ENCODE data around the gene PRIM2. TPM values are rescaled to one million over a fixed set of nuclear protein-coding genes. Genes with fewer than 3 reads are reported as not detected.
"Not testable (repeated sequence)": the region's sequence is repeated elsewhere in the genome, so short reads cannot be mapped to it uniquely, and the experiment has no call there.

Gene PRIM2
- total RNA-seq, 4 donors from 2014 or later = 6.0 to 15.0 (median 7.0) TPM

DNA sequence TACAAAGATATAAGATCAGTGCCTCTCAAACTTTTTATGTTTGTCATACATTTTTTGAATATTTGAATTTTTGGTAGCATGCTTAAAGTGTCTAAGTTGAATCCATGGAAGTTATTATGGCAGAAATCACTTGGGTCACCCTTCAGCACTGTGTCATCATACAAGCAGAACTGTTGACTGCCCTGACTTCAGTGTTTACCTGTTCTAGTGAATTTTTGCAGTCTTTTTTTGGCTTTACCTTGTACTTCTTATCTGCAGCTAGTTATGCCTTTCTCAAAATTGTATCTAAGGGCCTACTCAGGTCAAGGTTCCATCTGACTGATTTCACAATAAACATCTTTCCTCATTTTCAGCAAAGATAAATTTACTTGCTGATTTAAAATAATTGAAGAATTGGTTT lies 241.7 kb downstream of the PRIM2 start:
- H3K9me3 ChIP-seq; intact Hi-C loops (cut with DNase I); H3K4me3 ChIP-seq; H3K36me3 ChIP-seq; H3K27me3 ChIP-seq; H3K4me1 ChIP-seq; H3K27ac ChIP-seq (replicated peaks in 1 of 4); DNase-seq (ENCODE audit: extremely low spot score): not testable (repeated sequence)

DNA sequence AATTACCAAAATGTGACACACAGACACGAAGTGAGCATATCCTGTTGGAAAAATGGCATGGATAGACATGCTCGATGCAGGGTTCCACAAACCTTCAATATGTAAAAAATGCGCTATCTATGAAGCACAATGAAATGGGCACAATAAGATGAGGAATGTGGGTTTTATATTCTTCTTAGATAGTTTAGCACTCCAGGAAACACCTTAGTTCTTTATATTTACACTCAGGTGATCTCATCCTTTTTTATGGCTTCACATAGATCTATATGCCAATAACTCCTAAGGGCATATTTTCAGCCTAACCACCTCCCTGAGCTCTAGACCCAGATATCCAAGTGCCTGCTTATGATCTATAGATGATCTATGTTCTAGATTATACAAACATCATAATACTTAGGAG lies 244.8 kb downstream of the PRIM2 start:
- intact Hi-C loops (cut with DNase I); H3K27me3 ChIP-seq; H3K9me3 ChIP-seq; H3K27ac ChIP-seq (replicated peaks in 1 of 4); DNase-seq (ENCODE audit: extremely low spot score); H3K4me3 ChIP-seq; H3K4me1 ChIP-seq; H3K36me3 ChIP-seq: not testable (repeated sequence)
- 95% methylated on average over 3 of the region's 3 CpGs for WGBS

DNA sequence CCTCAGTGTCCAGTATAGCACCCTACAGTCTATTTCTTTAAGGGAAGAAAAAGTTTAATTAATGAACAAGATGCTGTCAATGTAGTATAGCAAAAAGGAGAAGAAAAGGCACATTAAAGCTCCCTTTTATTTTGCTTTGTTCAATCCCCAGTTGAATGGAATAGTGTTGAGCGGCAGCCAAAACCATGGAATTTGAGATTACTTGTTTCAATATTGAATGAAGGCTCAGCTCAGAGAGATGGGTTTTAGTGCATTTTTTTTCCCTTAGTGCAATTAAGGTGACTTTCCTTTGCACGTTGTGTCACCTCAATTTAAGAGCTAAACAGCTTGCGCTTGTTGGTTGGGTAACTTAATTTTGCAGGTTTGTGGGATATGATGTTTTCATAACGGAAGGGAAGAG lies 254.7 kb downstream of the PRIM2 start:
- H3K9me3 ChIP-seq; H3K4me3 ChIP-seq; H3K27ac ChIP-seq (replicated peaks in 1 of 4); H3K27me3 ChIP-seq; DNase-seq (ENCODE audit: extremely low spot score); intact Hi-C loops (cut with DNase I); H3K36me3 ChIP-seq; H3K4me1 ChIP-seq: not testable (repeated sequence)
- 89% methylated on average over 4 of the region's 4 CpGs for WGBS

DNA sequence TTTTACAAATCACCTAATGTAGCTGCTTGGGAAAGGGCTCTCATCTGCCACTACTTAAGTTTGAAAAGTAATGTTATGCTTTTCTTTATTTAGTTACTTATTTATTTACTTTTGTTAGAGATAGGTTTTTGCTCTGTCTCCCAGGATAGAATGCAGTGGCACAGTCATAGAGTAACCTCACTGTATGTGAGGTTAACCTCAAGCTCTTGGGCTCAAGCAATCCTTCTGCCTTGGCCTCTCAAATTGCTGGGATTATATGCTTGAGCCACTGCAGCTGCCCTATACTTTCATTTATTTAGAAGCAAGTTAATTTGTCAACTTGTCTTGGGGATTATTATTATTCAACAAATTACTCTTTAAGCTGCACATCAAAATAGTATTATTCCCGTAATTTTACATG lies 255.4 kb downstream of the PRIM2 start:
- H3K36me3 ChIP-seq; H3K9me3 ChIP-seq; intact Hi-C loops (cut with DNase I); DNase-seq (ENCODE audit: extremely low spot score); H3K27ac ChIP-seq (replicated peaks in 1 of 4); H3K4me1 ChIP-seq; H3K4me3 ChIP-seq; H3K27me3 ChIP-seq: not testable (repeated sequence)
- WGBS = 100% methylated on average over 1 of the region's 1 CpG

DNA sequence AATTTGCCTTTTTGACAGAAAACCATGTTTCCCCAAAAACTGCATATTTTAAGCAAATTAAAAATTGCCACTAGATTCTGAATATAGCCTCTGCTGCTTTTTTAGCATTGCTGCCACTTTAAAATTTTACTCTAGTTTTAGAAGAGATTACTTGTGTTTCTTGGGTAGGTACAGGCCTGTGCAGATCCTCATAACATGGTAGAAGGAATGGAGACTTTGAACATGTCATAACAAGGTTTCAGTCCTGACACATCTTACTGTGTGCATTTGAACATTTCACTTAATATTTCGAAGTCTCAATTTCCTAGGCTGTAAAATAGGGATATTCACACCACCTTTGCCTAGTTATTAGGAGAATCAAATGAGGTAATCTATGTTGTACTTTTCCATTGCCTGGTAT lies 259.6 kb downstream of the PRIM2 start:
- intact Hi-C loops (cut with DNase I); H3K9me3 ChIP-seq; H3K27ac ChIP-seq (replicated peaks in 1 of 4); DNase-seq (ENCODE audit: extremely low spot score); H3K4me1 ChIP-seq; H3K36me3 ChIP-seq; H3K4me3 ChIP-seq; H3K27me3 ChIP-seq: not testable (repeated sequence)
- WGBS = 100% methylated on average over 1 of the region's 1 CpG

DNA sequence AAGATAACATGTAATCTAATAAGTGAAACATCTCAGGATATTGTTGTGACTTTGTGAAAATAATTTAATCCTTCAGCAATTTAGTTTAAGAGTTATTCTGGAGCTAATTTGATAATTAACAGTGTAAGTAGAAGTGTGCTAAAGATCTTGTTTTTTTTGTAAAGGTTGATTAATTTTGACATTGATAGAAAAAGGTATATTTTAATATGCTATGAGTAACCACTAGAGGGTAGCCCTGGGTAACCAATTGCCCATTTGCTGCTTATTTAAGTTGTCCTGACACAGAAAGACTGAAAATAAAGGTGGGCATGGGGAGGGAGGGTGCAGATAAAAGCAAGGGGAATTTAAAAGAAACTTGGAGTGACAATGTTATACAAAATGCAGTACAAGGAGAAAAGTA lies 262.1 kb downstream of the PRIM2 start:
- H3K4me3 ChIP-seq; H3K27me3 ChIP-seq; H3K4me1 ChIP-seq; H3K36me3 ChIP-seq; DNase-seq (ENCODE audit: extremely low spot score); intact Hi-C loops (cut with DNase I); H3K9me3 ChIP-seq; H3K27ac ChIP-seq (replicated peaks in 1 of 4): not testable (repeated sequence)
- TF ChIP-seq, protein P1, sequence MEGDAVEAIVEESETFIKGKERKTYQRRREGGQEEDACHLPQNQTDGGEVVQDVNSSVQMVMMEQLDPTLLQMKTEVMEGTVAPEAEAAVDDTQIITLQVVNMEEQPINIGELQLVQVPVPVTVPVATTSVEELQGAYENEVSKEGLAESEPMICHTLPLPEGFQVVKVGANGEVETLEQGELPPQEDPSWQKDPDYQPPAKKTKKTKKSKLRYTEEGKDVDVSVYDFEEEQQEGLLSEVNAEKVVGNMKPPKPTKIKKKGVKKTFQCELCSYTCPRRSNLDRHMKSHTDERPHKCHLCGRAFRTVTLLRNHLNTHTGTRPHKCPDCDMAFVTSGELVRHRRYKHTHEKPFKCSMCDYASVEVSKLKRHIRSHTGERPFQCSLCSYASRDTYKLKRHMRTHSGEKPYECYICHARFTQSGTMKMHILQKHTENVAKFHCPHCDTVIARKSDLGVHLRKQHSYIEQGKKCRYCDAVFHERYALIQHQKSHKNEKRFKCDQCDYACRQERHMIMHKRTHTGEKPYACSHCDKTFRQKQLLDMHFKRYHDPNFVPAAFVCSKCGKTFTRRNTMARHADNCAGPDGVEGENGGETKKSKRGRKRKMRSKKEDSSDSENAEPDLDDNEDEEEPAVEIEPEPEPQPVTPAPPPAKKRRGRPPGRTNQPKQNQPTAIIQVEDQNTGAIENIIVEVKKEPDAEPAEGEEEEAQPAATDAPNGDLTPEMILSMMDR (IDR thresholded peaks at IDR 0.05) = peak in 2 of 3 experiments; percentile 13 to 19

DNA sequence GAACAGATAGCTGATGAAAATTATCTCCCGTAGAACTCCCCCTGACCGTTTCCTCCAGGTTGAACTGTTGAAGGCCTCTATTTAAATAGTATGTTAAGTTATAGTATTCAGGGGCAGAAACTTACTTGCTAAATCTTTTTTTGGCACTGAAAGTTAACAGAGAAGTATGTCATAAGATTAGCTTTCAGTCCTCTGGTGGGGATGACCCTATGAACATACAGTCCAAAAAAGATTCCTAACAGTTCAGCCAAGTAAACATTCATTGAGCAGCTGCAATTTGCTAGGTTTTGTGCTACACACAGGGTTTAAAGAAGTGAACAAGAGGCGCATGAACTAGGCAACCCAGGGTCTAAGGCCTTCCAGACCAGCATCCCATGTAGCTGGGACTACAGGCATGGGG lies 264.2 kb downstream of the PRIM2 start:
- WGBS = 83% methylated on average over 3 of the region's 3 CpGs
- H3K4me3 ChIP-seq; H3K4me1 ChIP-seq; H3K27me3 ChIP-seq; H3K36me3 ChIP-seq; intact Hi-C loops (cut with DNase I); H3K27ac ChIP-seq (replicated peaks in 1 of 4); H3K9me3 ChIP-seq; DNase-seq (ENCODE audit: extremely low spot score): not testable (repeated sequence)

DNA sequence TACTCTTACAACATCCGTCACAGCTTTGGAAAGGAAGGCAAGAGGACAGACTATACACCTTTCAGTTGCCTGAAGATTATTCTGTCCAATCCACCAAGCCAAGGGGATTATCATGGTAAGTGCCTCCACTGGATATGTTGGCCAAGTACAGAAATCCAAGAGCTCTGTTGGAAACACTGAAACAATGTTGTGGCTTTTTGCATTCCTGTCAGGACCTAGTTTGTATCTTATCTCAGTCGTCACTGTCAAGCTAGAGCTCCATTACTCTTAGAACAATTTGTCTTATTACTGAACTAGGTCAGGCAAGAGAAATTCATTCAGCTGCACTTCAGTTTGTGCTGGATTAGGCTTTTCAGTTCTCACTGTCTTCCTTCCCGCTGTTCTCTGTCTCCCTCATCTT lies 283.7 kb downstream of the PRIM2 start:
- H3K4me1 ChIP-seq; H3K27ac ChIP-seq (replicated peaks in 1 of 4); H3K9me3 ChIP-seq; H3K4me3 ChIP-seq; intact Hi-C loops (cut with DNase I); H3K27me3 ChIP-seq; DNase-seq (ENCODE audit: extremely low spot score); H3K36me3 ChIP-seq: not testable (repeated sequence)
- 84% methylated on average over 3 of the region's 3 CpGs for WGBS

DNA sequence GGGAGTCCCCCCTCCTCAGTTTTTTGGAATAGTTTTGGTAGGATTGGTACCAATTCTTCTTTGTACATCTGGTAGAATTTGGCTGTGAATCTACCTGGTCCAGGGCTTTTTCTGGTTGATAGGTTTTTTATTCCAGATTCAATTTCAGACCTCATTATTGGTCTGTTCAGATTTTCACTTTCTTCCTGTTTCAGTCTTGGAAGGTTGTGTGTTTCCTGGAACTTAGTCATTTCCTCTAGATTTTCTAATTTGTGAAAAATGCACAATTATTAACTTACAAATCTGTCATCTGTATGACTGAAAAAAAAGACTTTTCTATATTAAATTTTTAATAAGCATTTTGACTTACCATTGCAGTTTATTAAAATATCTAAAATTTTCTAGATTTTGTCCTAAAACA lies 287.9 kb downstream of the PRIM2 start:
- intact Hi-C loops (cut with DNase I); H3K4me3 ChIP-seq; H3K36me3 ChIP-seq; H3K27me3 ChIP-seq; DNase-seq (ENCODE audit: extremely low spot score); H3K4me1 ChIP-seq; H3K9me3 ChIP-seq; H3K27ac ChIP-seq (replicated peaks in 1 of 4): not testable (repeated sequence)

DNA sequence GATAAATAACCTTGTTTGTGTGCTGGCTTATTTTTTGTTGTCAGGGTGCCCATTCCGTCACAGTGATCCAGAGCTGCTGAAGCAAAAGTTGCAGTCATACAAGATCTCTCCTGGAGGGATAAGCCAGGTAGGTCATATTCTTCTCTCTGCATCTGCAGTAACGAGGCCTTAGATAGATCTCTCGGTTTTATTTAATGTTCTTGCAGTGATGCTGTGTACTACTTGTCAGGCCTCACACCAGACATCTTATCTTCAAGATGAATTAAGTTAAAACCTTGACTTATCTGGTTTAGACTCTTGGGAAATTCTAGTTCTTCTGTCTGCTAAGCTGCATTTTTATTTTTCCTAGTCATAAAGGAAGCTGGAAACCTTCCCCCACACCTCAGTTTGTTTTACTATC lies 288.9 kb downstream of the PRIM2 start:
- not testable (repeated sequence) for H3K36me3 ChIP-seq

DNA sequence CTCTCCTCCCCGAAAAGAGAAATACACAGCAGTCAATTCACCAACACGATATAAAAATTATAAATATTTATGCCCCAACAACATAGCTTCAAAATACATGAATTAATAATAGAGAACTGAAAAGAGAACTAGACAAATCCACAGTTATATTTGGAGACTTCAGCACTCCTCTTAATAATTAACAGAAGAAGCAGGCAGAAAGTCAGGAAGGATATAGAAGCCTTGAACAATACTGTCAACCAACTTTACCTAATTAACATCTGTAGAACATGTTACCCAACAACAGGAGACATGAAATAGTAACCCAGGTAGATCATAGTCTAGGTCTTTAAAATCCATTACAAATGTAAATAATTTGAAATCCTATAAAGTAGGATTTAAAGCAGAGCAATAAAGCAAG lies 293.2 kb downstream of the PRIM2 start:
- H3K27ac ChIP-seq (replicated peaks in 1 of 4); H3K4me1 ChIP-seq; H3K4me3 ChIP-seq; intact Hi-C loops (cut with DNase I); H3K36me3 ChIP-seq; H3K9me3 ChIP-seq; H3K27me3 ChIP-seq; DNase-seq (ENCODE audit: extremely low spot score): not testable (repeated sequence)
- 94% methylated on average over 2 of the region's 2 CpGs for WGBS

More for the DNA sequence above, 288.9 kb downstream of the PRIM2 start:
- WGBS = 97% methylated on average over 3 of the region's 3 CpGs
- H3K4me1 ChIP-seq; H3K9me3 ChIP-seq; intact Hi-C loops (cut with DNase I); H3K4me3 ChIP-seq; DNase-seq (ENCODE audit: extremely low spot score); H3K27me3 ChIP-seq; H3K27ac ChIP-seq (replicated peaks in 1 of 4): not testable (repeated sequence)

DNA sequence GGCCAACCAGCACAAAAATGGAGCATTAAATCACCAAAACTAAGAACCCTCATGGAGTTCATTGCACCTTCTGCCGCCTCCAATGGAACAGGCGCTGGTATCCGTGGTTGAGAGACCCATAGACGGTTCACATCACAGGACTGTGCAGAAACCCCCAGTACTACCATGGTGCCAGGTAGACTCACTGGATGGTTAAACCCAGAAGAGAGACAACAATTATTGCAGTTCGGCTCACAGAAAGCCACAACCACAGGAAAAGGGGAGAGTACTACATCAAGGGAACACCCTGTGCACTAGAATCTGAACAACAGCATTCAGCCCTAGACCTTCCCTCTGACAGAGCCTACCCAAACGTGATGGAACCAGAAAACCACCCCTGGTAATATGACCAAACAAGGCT lies 301.5 kb downstream of the PRIM2 start:
- H3K4me1 ChIP-seq; H3K9me3 ChIP-seq; H3K36me3 ChIP-seq; intact Hi-C loops (cut with DNase I); H3K27me3 ChIP-seq; H3K27ac ChIP-seq (replicated peaks in 1 of 4); DNase-seq (ENCODE audit: extremely low spot score); H3K4me3 ChIP-seq: not testable (repeated sequence)
- WGBS = 100% methylated on average over 5 of the region's 6 CpGs

DNA sequence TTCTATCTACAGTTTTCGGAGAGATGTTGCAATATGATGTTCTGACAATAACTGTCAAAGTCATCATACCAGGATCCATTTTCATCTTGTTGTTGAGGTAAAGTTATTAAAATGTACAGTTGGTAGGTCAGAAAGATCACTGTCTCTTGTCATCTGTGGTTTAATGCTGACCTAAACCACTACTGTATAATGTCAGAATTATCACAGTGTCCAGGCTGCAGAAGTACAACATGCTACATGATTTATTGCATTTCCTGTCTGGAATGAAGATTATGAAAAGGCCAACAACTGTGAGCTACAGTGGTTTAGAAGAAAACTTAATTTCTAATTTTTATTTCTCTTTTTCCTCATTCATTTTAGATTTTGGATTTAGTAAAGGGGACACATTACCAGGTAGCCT lies 314.3 kb downstream of the PRIM2 start:
- H3K27me3 ChIP-seq; H3K4me1 ChIP-seq; H3K36me3 ChIP-seq; H3K27ac ChIP-seq (replicated peaks in 1 of 4); H3K4me3 ChIP-seq; H3K9me3 ChIP-seq; DNase-seq (ENCODE audit: extremely low spot score); intact Hi-C loops (cut with DNase I): not testable (repeated sequence)
- WGBS = 88% methylated on average over 1 of the region's 1 CpG

All from esophagus muscularis mucosa (tissue), 4 donors.